Measurements from ENCODE around the gene SP4. TPM values are rescaled to one million over a fixed set of nuclear protein-coding genes. Genes with fewer than 3 reads are reported as not detected.
"Not testable (repeated sequence)": the region's sequence is repeated elsewhere in the genome, so short reads cannot be mapped to it uniquely, and the experiment has no call there.

SP4 gene
- total RNA-seq, 1 experiment from 2014 or later, result 14.1 TPM

- no peak for DNase-seq (ENCODE audit: low read depth, low spot score)
Measured at GRCh38 chr7:21497072-21497471, 69.2 kb downstream of the SP4 start.

GRCh38 chr7:21500117-21500832, 72.4 kb downstream of the SP4 start:
- in situ Hi-C loops (cut with HindIII; ENCODE audit: low pct_unique_long_range_greater_than_20kb, low sequenced_read_pairs), result loop anchor here (25.0 kb wide), 1 partner anchor 238 kb away; no protein-coding TSS in a partner anchor
- no peak for DNase-seq (ENCODE audit: low read depth, low spot score)

More at GRCh38 chr7:21497072-21497471, 69.2 kb downstream of the SP4 start:
- in situ Hi-C loops (cut with HindIII; ENCODE audit: low pct_unique_long_range_greater_than_20kb, low sequenced_read_pairs), result no loop called here

GRCh38 chr7:21504021-21504420, 76.1 kb downstream of the SP4 start:
- in situ Hi-C loops (cut with HindIII; ENCODE audit: low pct_unique_long_range_greater_than_20kb, low sequenced_read_pairs), result loop anchor here (25.0 kb wide), 1 partner anchor 242 kb away; no protein-coding TSS in a partner anchor
- peak; percentile 24 for DNase-seq (ENCODE audit: low read depth, low spot score)

- in situ Hi-C loops (cut with HindIII; ENCODE audit: low pct_unique_long_range_greater_than_20kb, low sequenced_read_pairs), result loop anchor here (25.0 kb wide), 1 partner anchor 245 kb away; no protein-coding TSS in a partner anchor
- DNase-seq (ENCODE audit: low read depth, low spot score), result peak; percentile 84
Measured at GRCh38 chr7:21507627-21508343, 79.9 kb downstream of the SP4 start.

GRCh38 chr7:21508538-21508937, 80.7 kb downstream of the SP4 start:
- in situ Hi-C loops (cut with HindIII; ENCODE audit: low pct_unique_long_range_greater_than_20kb, low sequenced_read_pairs), result loop anchor here (25.0 kb wide), 1 partner anchor 246 kb away; no protein-coding TSS in a partner anchor
- DNase-seq (ENCODE audit: low read depth, low spot score), result no peak

- DNase-seq (ENCODE audit: low read depth, low spot score), result no peak
- in situ Hi-C loops (cut with HindIII; ENCODE audit: low pct_unique_long_range_greater_than_20kb, low sequenced_read_pairs), result loop anchor here (25.0 kb wide), 1 partner anchor 252 kb away; no protein-coding TSS in a partner anchor
Measured at GRCh38 chr7:21514062-21514461, 86.2 kb downstream of the SP4 start.

GRCh38 chr7:21524680-21525079, 96.8 kb downstream of the SP4 start:
- no peak for DNase-seq (ENCODE audit: low read depth, low spot score)
- in situ Hi-C loops (cut with HindIII; ENCODE audit: low pct_unique_long_range_greater_than_20kb, low sequenced_read_pairs), result loop anchor here (25.0 kb wide), 1 partner anchor 262 kb away; no protein-coding TSS in a partner anchor

GRCh38 chr7:21526007-21526406, 98.1 kb downstream of the SP4 start:
- in situ Hi-C loops (cut with HindIII; ENCODE audit: low pct_unique_long_range_greater_than_20kb, low sequenced_read_pairs), result no loop called here
- peak; percentile 65 for DNase-seq (ENCODE audit: low read depth, low spot score)

- in situ Hi-C loops (cut with HindIII; ENCODE audit: low pct_unique_long_range_greater_than_20kb, low sequenced_read_pairs), result no loop called here
- DNase-seq (ENCODE audit: low read depth, low spot score), result no peak
Measured at GRCh38 chr7:21526448-21526847, 98.6 kb downstream of the SP4 start.

- in situ Hi-C loops (cut with HindIII; ENCODE audit: low pct_unique_long_range_greater_than_20kb, low sequenced_read_pairs); DNase-seq (ENCODE audit: low read depth, low spot score): not testable (repeated sequence)
Measured at GRCh38 chr7:21532485-21532884, 104.6 kb downstream of the SP4 start.

GRCh38 chr7:21533646-21534045, 105.8 kb downstream of the SP4 start:
- DNase-seq (ENCODE audit: low read depth, low spot score); in situ Hi-C loops (cut with HindIII; ENCODE audit: low pct_unique_long_range_greater_than_20kb, low sequenced_read_pairs): not testable (repeated sequence)

- not testable (repeated sequence) for DNase-seq (ENCODE audit: low read depth, low spot score)
Measured at GRCh38 chr7:21536445-21537118, 108.7 kb downstream of the SP4 start.

GRCh38 chr7:21538936-21539495, 111.1 kb downstream of the SP4 start:
- in situ Hi-C loops (cut with HindIII; ENCODE audit: low pct_unique_long_range_greater_than_20kb, low sequenced_read_pairs), result no loop called here
- DNase-seq (ENCODE audit: low read depth, low spot score), result no peak

More at GRCh38 chr7:21536445-21537118, 108.7 kb downstream of the SP4 start:
- in situ Hi-C loops (cut with HindIII; ENCODE audit: low pct_unique_long_range_greater_than_20kb, low sequenced_read_pairs), result not testable (repeated sequence)

- in situ Hi-C loops (cut with HindIII; ENCODE audit: low pct_unique_long_range_greater_than_20kb, low sequenced_read_pairs), result no loop called here
- no peak for DNase-seq (ENCODE audit: low read depth, low spot score)
Measured at GRCh38 chr7:21542891-21543527, 115.1 kb downstream of the SP4 start, which contains the start of gene DNAH11. Gene DNAH11 (plus strand): TSS chr7:21543039. CDS start chr7:21543246, 207 bp downstream.

- no peak for DNase-seq (ENCODE audit: low read depth, low spot score)
Measured at GRCh38 chr7:21543528-21544302, 115.8 kb downstream of the SP4 start.

GRCh38 chr7:21544303-21544656, 116.4 kb downstream of the SP4 start:
- no peak for DNase-seq (ENCODE audit: low read depth, low spot score)
- in situ Hi-C loops (cut with HindIII; ENCODE audit: low pct_unique_long_range_greater_than_20kb, low sequenced_read_pairs), result no loop called here

More at GRCh38 chr7:21543528-21544302, 115.8 kb downstream of the SP4 start:
- in situ Hi-C loops (cut with HindIII; ENCODE audit: low pct_unique_long_range_greater_than_20kb, low sequenced_read_pairs), result no loop called here

All from SK-MEL-5 (cell line).